GM18520 (cell line): ENCODE results near the gene COL5A1.

Source experiments
- ATAC-seq: cut with Tn5 transposase; IDR thresholded peaks from one replicate; pipeline ENCODE4 v1.9.1; 2021; ENCODE audit not compliant: unreplicated experiment

The COL5A1 gene

DNA sequence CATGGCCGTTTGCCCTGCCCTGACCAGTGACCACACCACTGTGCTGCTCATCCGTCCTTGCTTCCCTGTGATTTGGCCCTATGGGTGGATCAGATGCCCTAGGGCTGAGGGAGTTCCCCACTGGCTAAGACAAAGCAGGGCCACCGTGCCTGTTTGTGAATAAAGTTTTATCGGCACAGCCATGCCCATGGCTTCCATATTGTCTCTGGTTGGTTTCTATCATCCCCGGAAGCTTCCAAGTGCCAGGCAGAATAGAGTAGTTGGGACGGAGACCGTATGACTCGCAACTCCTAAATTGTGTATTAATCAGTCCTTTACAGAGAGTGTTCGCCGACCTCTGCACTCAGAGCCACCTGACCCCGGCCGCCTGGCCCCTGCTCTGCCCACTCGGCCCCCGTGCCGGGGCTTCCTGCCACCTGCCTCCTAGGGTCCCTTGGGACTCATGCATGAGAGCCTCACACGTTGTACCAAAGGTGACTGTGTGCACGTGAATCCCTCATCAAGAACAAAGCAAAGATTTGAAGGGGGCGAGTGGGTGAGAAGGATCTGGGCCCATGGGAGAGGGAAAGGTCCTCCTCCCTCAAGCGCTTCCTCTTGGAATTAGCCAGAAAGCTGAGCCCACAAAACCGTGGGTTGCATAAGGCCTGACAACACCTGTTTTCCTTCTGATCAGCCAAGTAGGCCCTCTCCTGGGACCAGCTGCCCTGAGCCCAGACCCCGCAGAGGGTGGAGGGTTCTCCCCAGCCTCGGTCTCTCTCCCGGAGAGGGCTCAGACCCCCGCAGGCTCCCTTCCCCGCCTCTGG is 227.3 kb downstream of the COL5A1 start:
- ATAC-seq = no peak

DNA sequence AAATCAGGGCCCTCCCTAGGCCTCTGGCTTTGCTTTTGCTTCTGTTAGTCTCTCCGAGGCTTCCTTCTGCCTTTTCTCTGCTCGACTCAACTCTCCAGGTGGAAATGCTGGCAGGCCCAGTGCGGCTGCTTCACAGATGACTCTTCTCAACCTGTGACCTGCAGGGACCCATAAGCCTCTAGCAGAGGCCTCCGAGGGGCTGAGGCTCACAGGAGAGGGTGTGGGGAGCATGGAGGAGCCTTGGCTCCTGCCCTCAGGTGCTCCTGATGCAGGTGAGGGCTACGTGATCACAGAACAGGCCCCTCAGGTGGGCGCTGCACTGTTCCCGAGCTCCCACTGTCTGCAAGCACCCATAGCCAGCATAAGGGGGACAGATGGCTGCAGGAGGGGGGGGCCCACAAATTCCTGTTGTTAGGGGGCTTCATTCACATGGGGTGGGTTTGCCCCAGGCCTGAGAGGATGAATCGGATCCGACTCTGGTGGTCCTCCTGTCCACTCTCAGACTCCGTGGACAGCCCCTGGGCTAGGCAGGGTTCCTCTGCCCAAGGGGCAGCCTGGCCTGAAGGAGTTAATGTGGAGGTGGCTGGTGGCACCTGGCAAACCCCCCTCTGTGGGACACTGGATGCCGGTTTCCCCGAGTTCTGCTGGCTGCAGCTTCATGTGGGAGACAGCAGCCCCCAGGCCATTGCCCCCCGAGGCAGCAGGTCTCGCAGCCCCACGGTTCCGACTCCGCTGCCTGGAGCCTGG is 228.1 kb downstream of the COL5A1 start:
- ATAC-seq = no peak

DNA sequence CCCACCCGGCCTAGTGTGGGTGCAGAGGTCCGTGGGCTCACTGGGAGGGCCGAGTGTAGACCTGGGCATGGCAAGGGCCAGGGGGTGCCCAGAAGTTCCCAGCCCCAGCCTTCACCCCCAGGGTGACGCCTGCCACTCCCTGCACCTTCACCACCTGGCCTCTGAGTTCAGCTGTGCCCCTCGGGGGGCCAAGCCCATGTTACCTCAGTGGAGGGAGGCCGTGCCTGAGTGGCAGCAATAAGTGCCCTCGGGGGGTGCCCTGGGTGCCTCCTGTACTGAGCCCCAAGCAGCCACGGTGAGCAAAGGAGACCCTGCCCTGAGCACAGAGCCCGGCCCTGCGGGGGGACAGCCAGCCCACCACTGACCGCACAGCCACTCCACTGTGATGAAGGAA is 228.7 kb downstream of the COL5A1 start:
- ATAC-seq = no peak

DNA sequence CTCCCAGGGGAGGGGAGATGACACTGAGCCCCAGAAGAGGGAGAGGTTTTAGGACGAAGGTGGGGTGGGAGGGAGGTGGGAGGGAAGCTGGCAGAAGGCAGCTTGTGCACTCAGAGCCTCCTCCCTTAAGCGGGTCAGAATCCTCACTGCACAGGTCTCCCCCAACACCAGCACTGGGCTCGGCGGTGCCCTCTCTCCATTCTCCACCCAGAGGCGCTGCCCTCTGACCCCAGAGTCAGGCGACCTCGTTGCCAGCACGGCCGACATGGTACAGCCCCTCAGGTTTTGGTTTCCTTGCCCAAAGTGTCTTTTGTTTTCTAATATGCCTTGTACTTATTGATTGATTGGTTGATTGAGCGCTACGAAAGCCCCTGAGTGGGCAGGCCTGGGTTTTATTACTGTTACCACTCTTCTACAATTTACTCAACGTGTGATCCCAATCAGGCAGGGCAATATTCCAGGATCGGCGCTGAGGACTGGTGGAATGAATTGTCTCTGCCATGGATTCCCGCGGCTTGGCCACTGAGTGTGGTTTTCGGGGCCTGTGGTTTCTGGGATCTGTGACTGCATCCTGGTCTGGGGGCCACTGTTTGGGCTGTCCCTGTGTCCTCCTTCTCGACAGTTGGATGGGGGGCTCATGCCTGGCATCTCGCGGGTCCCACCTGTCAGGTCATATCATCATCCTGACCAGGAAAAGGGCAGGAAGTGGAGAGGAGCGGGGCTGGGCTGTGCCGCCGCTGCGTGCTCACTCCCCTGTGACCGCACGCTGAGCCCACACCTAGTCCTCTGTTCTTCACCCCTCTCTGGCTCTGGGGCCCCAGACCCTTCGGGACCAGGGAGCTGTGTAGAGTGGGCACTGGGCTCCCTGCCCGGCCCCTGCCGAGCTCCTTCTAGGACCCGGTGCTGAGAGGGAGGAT is 229.4 kb downstream of the COL5A1 start:
- no peak for ATAC-seq

DNA sequence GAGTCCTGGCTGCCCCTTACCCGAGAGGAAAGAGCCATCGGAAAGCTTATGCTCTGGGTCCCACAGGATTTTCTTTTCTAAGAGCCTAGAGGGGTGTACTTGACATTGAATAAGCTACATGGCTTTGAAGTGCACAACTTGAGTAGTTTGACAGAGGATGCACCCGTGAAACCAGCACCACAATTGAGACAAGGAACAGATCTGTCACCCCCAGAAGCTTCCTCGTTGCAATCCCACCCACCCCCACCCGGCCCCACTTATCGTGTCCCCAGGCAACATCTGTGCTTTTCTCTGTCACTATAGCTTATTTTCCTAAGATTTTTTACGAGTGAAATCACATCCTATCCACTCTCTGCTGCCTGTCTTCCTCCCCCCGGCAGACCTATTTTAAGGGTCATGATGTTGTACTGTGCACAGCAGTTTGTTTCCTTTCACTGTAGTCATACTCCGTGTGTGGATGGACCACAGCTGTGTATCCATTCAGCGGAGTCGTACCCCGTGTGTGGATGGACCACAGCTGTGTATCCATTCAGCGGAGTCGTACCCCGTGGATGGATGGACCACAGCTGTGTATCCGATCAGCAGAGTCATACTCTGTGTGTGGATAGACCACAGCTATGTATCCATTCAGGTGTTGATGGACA is 230.2 kb downstream of the COL5A1 start:
- ATAC-seq = no peak

DNA sequence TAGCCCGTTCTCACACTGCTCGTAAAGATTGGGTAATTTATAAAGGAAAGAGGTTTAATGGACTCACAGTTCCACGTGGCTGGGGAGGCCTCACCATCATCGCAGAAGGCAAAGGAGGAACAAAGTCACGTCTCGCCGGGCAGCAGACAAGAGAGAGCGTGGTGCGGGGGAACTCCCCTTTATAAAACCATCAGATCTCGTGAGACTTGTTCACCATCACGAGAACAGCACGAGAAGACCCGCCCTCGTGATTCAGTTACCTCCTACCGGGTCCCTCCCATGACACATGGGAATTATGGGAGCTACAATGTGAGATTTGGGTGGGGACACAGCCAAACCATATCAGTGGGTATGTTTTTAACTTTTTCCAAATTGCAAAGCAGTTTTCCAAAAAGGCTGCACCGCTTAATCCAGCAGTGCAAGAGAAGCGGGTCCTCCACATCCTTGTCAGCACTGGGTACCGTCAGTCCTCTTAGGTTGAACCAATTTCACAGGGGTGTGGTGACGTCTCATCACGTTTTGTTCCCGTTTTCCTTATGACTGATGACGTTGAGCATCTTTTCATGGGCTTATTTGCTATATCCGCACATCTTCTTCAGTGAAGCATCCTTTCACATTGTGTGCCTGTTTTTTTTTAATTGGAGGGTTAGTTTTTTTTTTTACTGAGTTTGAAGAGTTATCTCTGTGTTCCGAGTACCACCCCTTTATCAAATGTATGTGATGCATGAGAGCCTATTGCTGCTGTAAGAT is 231.1 kb downstream of the COL5A1 start:
- ATAC-seq = no peak

DNA sequence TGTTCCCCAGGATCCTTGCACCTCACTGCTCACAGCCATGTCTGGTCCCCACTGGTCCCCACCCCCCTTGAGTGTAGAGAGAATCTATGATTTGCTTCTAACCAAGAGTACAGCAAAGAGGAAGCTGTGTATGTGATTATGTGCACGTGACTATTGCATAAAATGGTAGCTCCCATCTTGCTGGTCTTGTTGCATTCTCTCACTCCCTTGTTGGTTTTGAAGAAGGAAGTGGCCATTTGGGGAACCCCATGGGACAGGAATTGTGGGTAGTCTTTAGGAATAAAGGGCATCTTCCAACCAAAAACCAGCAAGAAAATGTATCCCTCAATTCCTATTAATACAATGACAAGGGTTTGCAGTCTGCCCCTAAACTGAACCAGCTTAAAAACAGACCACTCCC is 233.8 kb downstream of the COL5A1 start:
- no peak for ATAC-seq

DNA sequence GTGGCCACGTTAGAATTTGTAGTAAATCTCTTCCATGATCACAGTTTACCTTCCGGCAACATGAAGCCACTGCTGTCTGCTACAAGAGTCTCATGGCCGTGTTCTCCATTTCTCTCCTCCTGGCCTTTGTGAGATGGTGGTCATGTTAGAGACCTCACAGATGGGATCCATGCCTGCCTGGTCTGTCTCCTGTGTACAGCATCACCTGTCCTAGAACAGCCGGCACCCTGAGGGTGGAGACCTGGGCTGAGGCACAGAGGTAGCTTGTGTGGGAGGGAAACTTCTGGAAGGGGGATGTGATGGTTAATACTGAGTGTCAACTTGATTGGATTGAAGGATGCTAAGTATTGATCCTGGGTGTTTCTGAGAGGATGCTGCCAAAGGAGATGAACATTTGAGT is 235.9 kb downstream of the COL5A1 start:
- ATAC-seq = no peak

DNA sequence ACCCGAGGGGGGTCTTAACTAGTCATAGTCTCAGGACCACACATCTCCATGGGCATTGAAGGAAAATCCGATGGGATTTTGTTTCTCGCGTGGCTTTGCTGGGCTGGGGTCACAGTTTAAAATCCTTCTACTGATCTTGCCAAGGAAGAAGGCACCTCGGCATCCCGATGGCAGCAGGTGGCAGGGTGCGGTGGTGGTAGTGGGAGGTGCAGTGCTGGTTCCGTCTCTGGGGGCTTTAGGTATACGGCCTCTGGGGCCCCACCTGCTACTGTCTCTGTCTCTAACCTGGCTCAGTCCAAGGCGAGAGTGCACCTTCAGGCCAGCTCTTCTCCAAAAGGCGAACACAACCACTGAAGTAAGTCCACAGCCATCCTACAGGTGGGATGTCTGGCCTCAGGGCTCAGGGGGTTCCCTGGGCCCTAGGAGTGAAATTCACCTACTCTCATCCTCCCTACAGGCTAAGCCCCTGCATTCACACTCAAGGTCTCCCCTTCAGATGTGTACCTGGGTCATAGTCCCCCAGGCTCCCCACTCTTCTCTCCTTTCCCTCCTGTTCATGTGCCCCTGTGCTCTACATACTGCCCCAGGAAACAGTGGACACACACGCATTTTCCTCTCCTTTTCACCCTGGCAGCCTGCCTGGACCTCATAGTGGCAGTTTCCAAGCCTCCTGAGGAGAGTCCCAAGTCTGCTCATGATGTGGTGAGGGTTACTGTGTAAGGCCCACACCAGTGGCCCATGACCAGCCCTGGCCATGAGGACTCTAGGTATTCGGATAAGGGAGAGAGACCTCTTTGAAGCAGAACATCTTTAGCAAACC is 238.3 kb downstream of the COL5A1 start:
- no peak for ATAC-seq

DNA sequence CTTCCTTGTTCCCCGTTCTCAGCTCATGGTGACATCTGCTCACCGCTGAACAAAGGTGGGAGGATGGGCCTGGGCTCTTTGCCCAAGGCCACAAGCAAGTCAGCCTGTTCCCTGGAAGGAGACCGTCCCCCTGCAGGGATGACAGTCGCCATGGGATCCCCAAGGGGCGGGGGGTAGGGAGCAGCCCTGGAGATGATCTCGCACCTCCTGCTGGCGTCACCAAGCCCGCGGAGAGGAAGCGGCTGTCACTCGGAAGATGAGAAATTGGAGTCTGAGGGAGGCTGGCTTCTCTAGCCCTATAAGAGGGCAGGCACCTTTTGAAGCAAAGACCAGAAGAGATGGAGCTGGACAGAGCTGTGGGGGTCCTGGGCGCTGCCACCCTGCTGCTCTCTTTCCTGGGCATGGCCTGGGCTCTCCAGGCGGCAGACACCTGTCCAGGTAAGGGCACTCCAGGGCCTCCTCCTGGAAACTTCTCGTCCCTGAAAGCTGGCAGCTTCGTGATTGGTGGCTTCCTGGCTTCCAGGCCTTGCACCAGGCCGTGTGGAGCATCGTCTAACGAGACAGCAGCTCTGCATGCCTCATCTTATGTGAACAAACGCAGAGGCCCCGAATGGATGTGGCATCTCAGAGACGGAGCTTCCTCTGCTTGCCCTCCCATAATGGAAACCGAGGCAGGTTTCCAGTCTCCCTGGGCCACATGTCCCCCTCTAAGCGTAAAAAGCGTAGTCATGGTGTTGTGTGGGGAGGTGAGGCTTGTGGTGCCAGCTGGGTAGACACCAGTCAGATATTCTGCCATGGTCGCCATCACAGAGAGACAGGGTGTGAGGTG is 239.1 kb downstream of the COL5A1 start, which contains the start of gene FCN2:
Gene FCN2, plus strand, starts transcription at position 327 of the 829 bp plus-strand sequence. Its CDS starts 12 bp downstream, at position 339.
- ATAC-seq = no peak

DNA sequence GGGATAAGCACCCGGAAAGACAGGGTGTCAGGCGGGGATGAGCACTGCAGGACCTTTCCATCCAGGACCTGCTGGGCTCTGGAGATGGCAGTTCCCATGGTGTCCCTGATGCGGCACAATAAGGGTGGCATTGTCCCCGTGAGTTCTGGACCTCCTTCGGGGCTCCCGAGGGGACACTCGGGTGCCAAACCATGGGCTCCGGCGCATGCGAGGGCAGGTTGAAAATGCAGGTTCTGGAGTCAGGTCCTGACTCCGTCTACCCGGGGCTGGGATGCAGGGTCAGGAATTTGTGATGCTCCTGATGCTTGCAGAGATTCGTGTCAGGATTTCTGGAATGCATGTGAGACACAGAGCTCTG is 239.7 kb downstream of the COL5A1 start:
- ATAC-seq = no peak

DNA sequence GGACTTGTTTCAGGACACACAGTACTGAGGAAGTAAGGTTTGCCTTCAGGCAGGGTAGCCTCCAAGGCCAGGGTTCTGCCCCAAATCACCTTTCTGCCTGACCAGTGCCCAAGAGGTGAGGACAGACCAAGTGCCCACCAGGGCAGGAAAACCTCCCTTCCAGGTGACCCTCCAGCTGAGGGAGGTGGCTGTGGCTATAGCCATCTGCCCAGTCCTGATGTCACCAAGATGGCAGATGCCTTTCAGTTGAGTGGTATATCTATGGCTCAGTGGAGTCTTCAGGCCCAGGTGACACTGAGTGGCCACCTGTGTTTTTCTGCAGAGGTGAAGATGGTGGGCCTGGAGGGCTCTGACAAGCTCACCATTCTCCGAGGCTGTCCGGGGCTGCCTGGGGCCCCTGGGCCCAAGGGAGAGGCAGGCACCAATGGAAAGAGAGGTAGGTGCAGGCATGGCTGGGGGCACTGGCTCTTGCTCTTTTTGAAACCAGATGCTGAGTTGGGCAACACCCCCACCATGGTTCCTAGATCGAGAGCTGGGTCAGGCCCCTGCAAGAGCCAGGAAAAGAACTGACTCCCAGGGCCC is 240.7 kb downstream of the COL5A1 start:
- no peak for ATAC-seq

DNA sequence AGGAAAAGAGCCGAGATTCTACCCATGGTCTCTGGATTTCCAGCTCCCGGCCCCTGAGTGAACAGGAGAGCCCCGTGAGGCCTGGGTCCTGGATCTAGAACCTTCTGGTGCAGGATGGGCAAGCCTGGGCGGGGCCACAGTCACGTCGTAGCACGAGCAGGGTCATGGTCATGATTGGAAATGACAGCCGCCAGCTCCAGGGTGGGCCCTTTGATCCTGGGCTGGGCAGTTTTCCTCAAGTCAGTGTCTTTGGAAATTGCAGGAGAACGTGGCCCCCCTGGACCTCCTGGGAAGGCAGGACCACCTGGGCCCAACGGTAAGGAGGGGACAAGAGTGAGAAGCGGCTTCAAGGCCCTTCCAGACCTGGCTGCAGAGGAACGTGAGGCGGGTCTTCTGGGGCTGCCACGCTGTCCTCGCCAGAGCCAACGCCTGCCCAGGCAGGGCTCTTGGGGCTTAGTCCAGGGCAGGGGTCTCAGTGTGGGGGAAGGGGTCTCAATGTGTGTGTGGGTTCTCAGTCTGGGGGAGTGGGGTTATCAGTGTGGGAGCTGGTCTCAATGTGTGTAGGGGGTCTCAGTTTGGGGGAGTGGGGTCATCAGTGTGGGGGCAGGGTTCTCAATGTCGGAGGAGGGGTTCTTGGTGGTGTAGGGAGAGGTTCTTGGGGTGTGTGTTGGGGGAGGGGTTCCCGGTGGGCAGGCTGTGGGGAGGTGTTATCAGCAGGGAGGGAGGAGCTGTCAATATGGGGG is 241.6 kb downstream of the COL5A1 start:
- ATAC-seq = no peak

DNA sequence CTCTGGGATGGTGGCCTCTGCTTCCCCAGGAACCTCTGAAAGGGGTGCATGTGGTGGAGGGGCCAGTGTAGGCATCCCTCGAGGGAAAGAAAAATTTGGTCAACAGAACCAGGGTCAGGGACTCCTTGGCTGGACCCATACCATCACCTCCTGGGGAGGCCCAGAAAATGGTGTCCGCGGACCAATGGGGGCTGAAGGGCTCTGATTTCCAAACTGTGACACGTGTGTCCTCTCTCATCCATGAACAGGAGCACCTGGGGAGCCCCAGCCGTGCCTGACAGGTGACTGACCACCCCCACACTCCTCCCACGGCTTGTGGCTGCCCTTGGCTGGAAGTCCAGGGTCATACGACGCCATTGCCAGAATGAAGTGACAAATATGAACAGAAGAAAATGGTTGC is 242.9 kb downstream of the COL5A1 start:
- no peak for ATAC-seq

DNA sequence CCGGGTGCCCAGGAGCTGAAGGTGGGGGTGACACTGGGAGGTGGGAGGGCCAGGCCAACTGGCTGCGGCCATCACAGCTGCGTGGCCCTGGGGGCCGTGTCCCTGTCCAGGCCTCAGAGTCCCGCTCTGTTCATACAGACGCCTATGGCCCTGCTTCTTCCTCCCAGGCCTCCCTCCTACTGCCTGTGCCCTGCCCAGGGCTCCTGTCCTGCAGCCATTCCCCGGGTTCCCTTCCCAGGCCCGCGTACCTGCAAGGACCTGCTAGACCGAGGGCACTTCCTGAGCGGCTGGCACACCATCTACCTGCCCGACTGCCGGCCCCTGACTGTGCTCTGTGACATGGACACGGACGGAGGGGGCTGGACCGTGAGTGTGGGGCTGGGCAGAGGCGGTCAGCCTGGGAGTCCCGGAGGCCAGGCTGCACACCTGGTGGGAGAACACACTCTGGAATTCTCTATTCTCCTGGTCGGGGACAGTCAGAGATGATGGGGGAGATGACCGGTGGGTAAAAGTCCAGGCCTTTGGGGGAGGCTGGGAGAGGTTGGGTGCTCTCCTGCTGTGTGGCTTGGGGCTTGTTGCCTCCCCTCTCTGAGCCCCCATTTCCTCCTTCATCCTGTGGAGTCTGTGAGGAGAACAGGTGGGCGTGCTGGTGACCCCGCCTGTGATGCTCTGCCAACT is 243.5 kb downstream of the COL5A1 start:
- no peak for ATAC-seq

DNA sequence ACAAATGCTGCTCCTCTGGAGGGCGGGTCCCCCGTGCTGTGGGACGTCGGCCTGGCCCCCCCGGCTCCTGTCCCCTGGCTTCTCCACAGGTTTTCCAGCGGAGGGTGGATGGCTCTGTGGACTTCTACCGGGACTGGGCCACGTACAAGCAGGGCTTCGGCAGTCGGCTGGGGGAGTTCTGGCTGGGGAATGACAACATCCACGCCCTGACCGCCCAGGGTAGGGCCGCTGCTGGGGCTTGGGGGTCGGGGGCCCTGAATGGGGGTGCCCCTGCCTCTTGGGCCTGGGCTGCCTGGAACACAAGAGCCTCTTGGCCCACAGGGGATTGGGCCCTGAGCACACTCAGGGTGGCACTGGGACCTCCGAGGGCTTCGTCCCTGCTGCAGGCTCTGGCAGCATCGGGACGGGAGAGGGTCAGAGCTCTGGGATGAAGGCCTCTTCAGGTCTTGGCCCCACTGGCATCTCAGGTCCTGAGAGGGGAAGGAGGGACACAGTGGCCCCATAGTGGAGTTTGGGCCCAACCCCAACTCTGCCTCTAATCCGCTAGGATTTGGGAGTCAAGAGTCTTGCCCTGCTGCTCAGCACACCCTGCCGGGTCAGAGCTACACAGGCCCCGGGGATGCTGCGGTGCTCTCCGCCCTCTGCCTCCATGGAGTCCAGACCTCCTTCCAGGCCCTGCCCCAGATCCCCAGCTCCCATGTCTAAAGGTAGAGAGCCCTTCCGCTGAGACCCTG is 244.2 kb downstream of the COL5A1 start:
- no peak for ATAC-seq
